Liver (tissue), 9 donors: ENCODE measurements around the gene MUS81. TPM values are rescaled to one million over a fixed set of nuclear protein-coding genes. Genes with fewer than 3 reads are reported as not detected.

Experiments used
- DNase-seq: peaks from one replicate; pipeline ENCODE4 v3.0.0-alpha.2; 2017; ENCODE audit warnings: low spot score
- H3K27ac ChIP-seq, 2 donors: one replicate each; pipeline ENCODE4 v1.7.0; 2013; ENCODE audit warnings: inconsistent platforms in 2 of 2, low read length in 2 of 2, control low read depth in 1 of 2, low read depth in 1 of 2, mild to moderate bottlenecking in 1 of 2
- H3K27me3 ChIP-seq, 4 donors: one replicate each; pipeline versions ENCODE4 v1.6.1 to v1.7.0; 2013; ENCODE audit warnings: low read length in 3 of 4, inconsistent platforms in 1 of 4, mild to moderate bottlenecking in 1 of 4, moderate library complexity in 1 of 4; ENCODE audit not compliant: control insufficient read depth in 4 of 4, insufficient read depth in 4 of 4
- H3K36me3 ChIP-seq, 4 donors: one replicate each; pipeline versions ENCODE4 v1.6.1 to v1.7.0; 2013; ENCODE audit warnings: low read length in 3 of 4, mild to moderate bottlenecking in 3 of 4, low read depth in 1 of 4, moderate library complexity in 1 of 4; ENCODE audit not compliant: control insufficient read depth in 4 of 4, insufficient read depth in 3 of 4
- H3K4me1 ChIP-seq, 4 donors: one replicate each; pipeline versions ENCODE4 v1.6.1 to v1.7.0; 2013; ENCODE audit warnings: low read length in 3 of 4, mild to moderate bottlenecking in 3 of 4, moderate library complexity in 1 of 4; ENCODE audit not compliant: control insufficient read depth in 4 of 4, insufficient read depth in 4 of 4
- H3K4me3 ChIP-seq, 3 donors: one replicate each; pipeline versions ENCODE4 v1.6.1 to v1.7.0; 2013; ENCODE audit warnings: low read length in 3 of 3, control low read depth in 1 of 3, low read depth in 1 of 3, mild to moderate bottlenecking in 1 of 3
- H3K9ac ChIP-seq, 2 donors: one replicate each; pipeline ENCODE4 v1.7.0; 2013; ENCODE audit warnings: low read length in 2 of 2, mild to moderate bottlenecking in 2 of 2, moderate library complexity in 2 of 2, control low read depth in 1 of 2, low read depth in 1 of 2
- H3K9me3 ChIP-seq, 4 donors: one replicate each; pipeline versions ENCODE4 v1.6.1 to v1.7.0; 2013; ENCODE audit warnings: low read length in 3 of 4; ENCODE audit not compliant: control insufficient read depth in 4 of 4
- EGR1 ChIP-seq, 2 donors: IDR thresholded peaks; 2 replicates each; pipeline ENCODE4 v1.6.1; 2016 to 2018; ENCODE audit warnings: antibody characterized with exemption in 2 of 2, low read depth in 2 of 2
- FOXA1 ChIP-seq: IDR thresholded peaks from 2 replicates; pipeline ENCODE4 v1.6.1; 2016; ENCODE audit warnings: antibody characterized with exemption
- FOXA2 ChIP-seq: IDR thresholded peaks from 2 replicates; pipeline ENCODE4 v1.6.1; 2016; ENCODE audit warnings: antibody characterized with exemption
- GABPA ChIP-seq, 2 donors: IDR thresholded peaks in 1 of 2; conservative IDR thresholded peaks in 1 of 2; 2 replicates each; pipeline ENCODE4 v1.6.1; 2016; ENCODE audit warnings: antibody characterized with exemption in 2 of 2, mild to moderate bottlenecking in 1 of 2, moderate library complexity in 1 of 2
- HNF4A ChIP-seq, 2 donors: conservative IDR thresholded peaks; 2 replicates each; pipeline ENCODE4 v1.6.1; 2016; ENCODE audit warnings: antibody characterized with exemption in 2 of 2, mild to moderate bottlenecking in 2 of 2
- HNF4G ChIP-seq: IDR thresholded peaks from 2 replicates; pipeline ENCODE4 v1.6.1; 2016; ENCODE audit warnings: antibody characterized with exemption
- JUND ChIP-seq, 2 donors: IDR thresholded peaks; 2 replicates each; pipeline ENCODE4 v1.6.1; 2016; ENCODE audit warnings: antibody characterized with exemption in 2 of 2
- NR2F2 ChIP-seq: IDR thresholded peaks from 2 replicates; pipeline ENCODE4 v1.6.1; 2016; ENCODE audit warnings: antibody characterized with exemption
- RAD21 ChIP-seq, 2 donors: IDR thresholded peaks; 2 replicates each; pipeline ENCODE4 v1.6.1; 2016; ENCODE audit warnings: antibody characterized with exemption in 2 of 2, mild to moderate bottlenecking in 2 of 2
- RXRA ChIP-seq, 2 donors: IDR thresholded peaks; 2 replicates each; pipeline ENCODE4 v1.6.1; 2017 to 2018; ENCODE audit warnings: antibody characterized with exemption in 2 of 2, mild to moderate bottlenecking in 1 of 2
- SP1 ChIP-seq: IDR thresholded peaks from 2 replicates; pipeline ENCODE4 v1.6.1; 2018; ENCODE audit warnings: antibody characterized with exemption, mild to moderate bottlenecking
- TAF1 ChIP-seq: conservative IDR thresholded peaks from 2 replicates; pipeline ENCODE4 v1.6.1; 2016; ENCODE audit warnings: antibody characterized with exemption, mild to moderate bottlenecking
- YY1 ChIP-seq: IDR thresholded peaks from 2 replicates; pipeline ENCODE4 v1.6.1; 2016; ENCODE audit warnings: antibody characterized with exemption, mild to moderate bottlenecking
- WGBS: extraction: QIAGEN DNeasy Blood & Tissue Kit; methylation state at CpG from one replicate; pipeline ENCODE4 v1.1.7; 2013; 5-methylcytosine and 5-hydroxymethylcytosine counted together
- polyA plus RNA-seq, 2 donors: library from polyadenylated mRNA; stranded (reverse) in 1 of 2; unstranded in 1 of 2; fragments of 200-250 nt in 1 of 2; fragments of >200 nt in 1 of 2; fragmentation: Nextera tagmentation in 1 of 2; extraction: Ambion mirVana in 1 of 2; gene quantifications; one replicate each; pipeline versions ENCODE4 v1.2.1 to v1.2.3, GENCODE V29; 2013 to 2015
- total RNA-seq, 2 donors: library from RNA; depleted of rRNA; stranded (reverse); fragments of >200 nt; gene quantifications; one replicate each; pipeline ENCODE4 v1.2.3, GENCODE V29; 2014
- TF ChIP-seq, protein P1 (sequence below): IDR thresholded peaks from 2 replicates; pipeline ENCODE4 v1.6.1; 2016; ENCODE audit warnings: antibody characterized with exemption
- TF ChIP-seq, protein P2 (sequence below): IDR thresholded peaks from 2 replicates; pipeline ENCODE4 v1.6.1; 2016; ENCODE audit warnings: antibody characterized with exemption
- TF ChIP-seq, protein P3 (sequence below): IDR thresholded peaks from 2 replicates; pipeline ENCODE4 v1.6.1; 2016; ENCODE audit warnings: antibody characterized with exemption, mild to moderate bottlenecking
- TF ChIP-seq, protein P4 (sequence below): IDR thresholded peaks from 2 replicates; pipeline ENCODE4 v1.6.1; 2016; ENCODE audit warnings: antibody characterized with exemption
- TF ChIP-seq, protein P5 (sequence below): fragments of 150-350 bp; IDR thresholded peaks from 2 replicates; pipeline ENCODE4 v1.5.1; 2017; ENCODE audit warnings: improper control_type of control experiment, low read depth, low read length; ENCODE audit not compliant: missing input control
- donor health status: healthy.
- donor health status: healthy.
- donor health status: healthy.
- donor health status: healthy.
- donor health status: healthy.

MUS81 gene
- total and polyA plus RNA-seq, 4 donors, result 11.0 to 24.7 (median 16.5) TPM

DNA sequence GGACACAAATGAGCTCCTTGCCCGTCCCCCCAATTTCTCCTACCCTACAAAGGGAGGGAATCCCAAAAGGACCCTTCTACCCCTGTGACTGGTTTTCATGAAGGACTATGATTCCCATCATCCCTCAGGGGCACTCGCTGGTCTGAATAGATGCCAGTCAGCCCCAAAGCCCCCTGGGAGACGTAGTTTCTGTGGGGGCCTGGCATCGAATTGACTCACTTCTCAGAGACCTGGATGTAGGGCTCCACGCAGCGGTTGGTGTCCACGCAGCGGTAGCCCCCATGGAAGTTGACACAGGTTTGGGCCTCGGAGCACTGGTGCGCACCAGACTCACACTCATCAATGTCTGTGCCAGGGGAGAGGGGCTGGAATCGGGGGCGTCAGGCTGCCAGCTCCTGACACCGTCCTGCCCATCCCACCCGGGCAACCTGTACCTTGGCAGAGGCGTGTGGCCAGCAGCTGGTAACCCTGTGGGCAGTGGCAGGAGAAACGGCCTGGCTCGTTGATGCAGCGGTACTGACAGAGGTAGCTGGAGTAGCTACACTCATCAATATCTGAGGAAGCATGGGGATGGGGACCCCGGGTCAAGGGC, 7.9 kb downstream of the MUS81 start:
- TF ChIP-seq EGR1 (IDR thresholded peaks at IDR 0.05; ENCODE audit: low read depth in 2 of 2) (no peak), NR2F2 (no peak), HNF4A (conservative IDR thresholded peaks at IDR 0.05) (no peak), RXRA (IDR thresholded peaks at IDR 0.05) (no peak), JUND (IDR thresholded peaks at IDR 0.05) (no peak), FOXA2 (no peak), FOXA1 (no peak), HNF4G (no peak), SP1 (no peak), YY1 (no peak), GABPA (IDR thresholded peaks at IDR 0.05 in 1 of 2, conservative IDR thresholded peaks at IDR 0.05 in 1 of 2) (no peak), RAD21 (IDR thresholded peaks at IDR 0.05) (no peak), TAF1 (no peak)
- TF ChIP-seq, protein P1, sequence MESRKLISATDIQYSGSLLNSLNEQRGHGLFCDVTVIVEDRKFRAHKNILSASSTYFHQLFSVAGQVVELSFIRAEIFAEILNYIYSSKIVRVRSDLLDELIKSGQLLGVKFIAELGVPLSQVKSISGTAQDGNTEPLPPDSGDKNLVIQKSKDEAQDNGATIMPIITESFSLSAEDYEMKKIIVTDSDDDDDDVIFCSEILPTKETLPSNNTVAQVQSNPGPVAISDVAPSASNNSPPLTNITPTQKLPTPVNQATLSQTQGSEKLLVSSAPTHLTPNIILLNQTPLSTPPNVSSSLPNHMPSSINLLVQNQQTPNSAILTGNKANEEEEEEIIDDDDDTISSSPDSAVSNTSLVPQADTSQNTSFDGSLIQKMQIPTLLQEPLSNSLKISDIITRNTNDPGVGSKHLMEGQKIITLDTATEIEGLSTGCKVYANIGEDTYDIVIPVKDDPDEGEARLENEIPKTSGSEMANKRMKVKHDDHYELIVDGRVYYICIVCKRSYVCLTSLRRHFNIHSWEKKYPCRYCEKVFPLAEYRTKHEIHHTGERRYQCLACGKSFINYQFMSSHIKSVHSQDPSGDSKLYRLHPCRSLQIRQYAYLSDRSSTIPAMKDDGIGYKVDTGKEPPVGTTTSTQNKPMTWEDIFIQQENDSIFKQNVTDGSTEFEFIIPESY, result no peak
- TF ChIP-seq, protein P2, sequence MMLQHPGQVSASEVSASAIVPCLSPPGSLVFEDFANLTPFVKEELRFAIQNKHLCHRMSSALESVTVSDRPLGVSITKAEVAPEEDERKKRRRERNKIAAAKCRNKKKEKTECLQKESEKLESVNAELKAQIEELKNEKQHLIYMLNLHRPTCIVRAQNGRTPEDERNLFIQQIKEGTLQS, result no peak
- TF ChIP-seq, protein P3, sequence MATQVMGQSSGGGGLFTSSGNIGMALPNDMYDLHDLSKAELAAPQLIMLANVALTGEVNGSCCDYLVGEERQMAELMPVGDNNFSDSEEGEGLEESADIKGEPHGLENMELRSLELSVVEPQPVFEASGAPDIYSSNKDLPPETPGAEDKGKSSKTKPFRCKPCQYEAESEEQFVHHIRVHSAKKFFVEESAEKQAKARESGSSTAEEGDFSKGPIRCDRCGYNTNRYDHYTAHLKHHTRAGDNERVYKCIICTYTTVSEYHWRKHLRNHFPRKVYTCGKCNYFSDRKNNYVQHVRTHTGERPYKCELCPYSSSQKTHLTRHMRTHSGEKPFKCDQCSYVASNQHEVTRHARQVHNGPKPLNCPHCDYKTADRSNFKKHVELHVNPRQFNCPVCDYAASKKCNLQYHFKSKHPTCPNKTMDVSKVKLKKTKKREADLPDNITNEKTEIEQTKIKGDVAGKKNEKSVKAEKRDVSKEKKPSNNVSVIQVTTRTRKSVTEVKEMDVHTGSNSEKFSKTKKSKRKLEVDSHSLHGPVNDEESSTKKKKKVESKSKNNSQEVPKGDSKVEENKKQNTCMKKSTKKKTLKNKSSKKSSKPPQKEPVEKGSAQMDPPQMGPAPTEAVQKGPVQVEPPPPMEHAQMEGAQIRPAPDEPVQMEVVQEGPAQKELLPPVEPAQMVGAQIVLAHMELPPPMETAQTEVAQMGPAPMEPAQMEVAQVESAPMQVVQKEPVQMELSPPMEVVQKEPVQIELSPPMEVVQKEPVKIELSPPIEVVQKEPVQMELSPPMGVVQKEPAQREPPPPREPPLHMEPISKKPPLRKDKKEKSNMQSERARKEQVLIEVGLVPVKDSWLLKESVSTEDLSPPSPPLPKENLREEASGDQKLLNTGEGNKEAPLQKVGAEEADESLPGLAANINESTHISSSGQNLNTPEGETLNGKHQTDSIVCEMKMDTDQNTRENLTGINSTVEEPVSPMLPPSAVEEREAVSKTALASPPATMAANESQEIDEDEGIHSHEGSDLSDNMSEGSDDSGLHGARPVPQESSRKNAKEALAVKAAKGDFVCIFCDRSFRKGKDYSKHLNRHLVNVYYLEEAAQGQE, result no peak
- TF ChIP-seq, protein P4, sequence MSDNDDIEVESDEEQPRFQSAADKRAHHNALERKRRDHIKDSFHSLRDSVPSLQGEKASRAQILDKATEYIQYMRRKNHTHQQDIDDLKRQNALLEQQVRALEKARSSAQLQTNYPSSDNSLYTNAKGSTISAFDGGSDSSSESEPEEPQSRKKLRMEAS, result no peak
- TF ChIP-seq, protein P5, sequence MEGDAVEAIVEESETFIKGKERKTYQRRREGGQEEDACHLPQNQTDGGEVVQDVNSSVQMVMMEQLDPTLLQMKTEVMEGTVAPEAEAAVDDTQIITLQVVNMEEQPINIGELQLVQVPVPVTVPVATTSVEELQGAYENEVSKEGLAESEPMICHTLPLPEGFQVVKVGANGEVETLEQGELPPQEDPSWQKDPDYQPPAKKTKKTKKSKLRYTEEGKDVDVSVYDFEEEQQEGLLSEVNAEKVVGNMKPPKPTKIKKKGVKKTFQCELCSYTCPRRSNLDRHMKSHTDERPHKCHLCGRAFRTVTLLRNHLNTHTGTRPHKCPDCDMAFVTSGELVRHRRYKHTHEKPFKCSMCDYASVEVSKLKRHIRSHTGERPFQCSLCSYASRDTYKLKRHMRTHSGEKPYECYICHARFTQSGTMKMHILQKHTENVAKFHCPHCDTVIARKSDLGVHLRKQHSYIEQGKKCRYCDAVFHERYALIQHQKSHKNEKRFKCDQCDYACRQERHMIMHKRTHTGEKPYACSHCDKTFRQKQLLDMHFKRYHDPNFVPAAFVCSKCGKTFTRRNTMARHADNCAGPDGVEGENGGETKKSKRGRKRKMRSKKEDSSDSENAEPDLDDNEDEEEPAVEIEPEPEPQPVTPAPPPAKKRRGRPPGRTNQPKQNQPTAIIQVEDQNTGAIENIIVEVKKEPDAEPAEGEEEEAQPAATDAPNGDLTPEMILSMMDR, result no peak
- DNase-seq, result no peak
- H3K9ac ChIP-seq, result no peak overlapping the region
- no peak overlapping the region for H3K27ac ChIP-seq
- no peaks in the 10 kb centered on the region for H3K27me3 ChIP-seq
- 90% methylated on average over 19 of the region's 19 CpGs for WGBS
- no peak overlapping the region for H3K4me3 ChIP-seq
- H3K36me3 ChIP-seq, result peaks cover 16 to 38% (median 19%) of the 10 kb centered on the region in 4 donors
- peaks cover 0 to 14% (median 5%) of the 10 kb centered on the region in 4 donors for H3K4me1 ChIP-seq
- no peaks in the 10 kb centered on the region for H3K9me3 ChIP-seq
